Suppressor macrophage (primary cell): ENCODE results near the gene PUS7.
"Not testable (repeated sequence)": the region's sequence is repeated elsewhere in the genome, so short reads cannot be mapped to it uniquely, and the experiment has no call there.

Experiments used
- DNase-seq, 4 experiments: peaks; one replicate each; pipeline ENCODE4 v3.0.0-alpha.2; 2020 to 2022
- total RNA-seq, 17 experiments: gene quantifications; one replicate each; lab custom pipeline; 2026; ENCODE audit warnings: mixed read lengths in 6 of 17, inconsistent platforms in 3 of 17; lab: John Stamatoyannopoulos, UW

The PUS7 gene
- total RNA-seq: 15.5 to 24.7 (median 18.8) reads per million in 17 experiments

- peak; percentile 92 to 97 (median 96) for DNase-seq
These were observed at the start of gene PUS7 for GRCh38 chr7:105521717-105522463. PUS7 (minus strand) TSS chr7:105522271; CDS start chr7:105508512, 13,759 bp downstream.

GRCh38 chr7:105567821-105568220 lies 45.8 kb upstream of the PUS7 start:
- DNase-seq: no peak

GRCh38 chr7:105567024-105567423 lies 45.0 kb upstream of the PUS7 start:
- DNase-seq: no peak

GRCh38 chr7:105565190-105565589 lies 43.1 kb upstream of the PUS7 start:
- no peak for DNase-seq

- DNase-seq: no peak
These were observed 37.9 kb upstream of the PUS7 start for GRCh38 chr7:105559926-105560325.

- DNase-seq: no peak
These were observed 16.3 kb upstream of the PUS7 start for GRCh38 chr7:105538339-105538738.

GRCh38 chr7:105532709-105533460 lies 10.8 kb upstream of the PUS7 start:
- DNase-seq: no peak

- DNase-seq: peak; percentile 96 to 97 (median 96)
These were observed 10.0 kb upstream of the PUS7 start, which contains the start of gene RINT1 for GRCh38 chr7:105531792-105532671. RINT1 (plus strand) TSS chr7:105532201; CDS start chr7:105532316, 115 bp downstream.

- no peak for DNase-seq
These were observed 8.5 kb upstream of the PUS7 start for GRCh38 chr7:105530546-105530945.

GRCh38 chr7:105530126-105530525 lies 8.1 kb upstream of the PUS7 start:
- DNase-seq: no peak

GRCh38 chr7:105527737-105528136 lies 5.7 kb upstream of the PUS7 start:
- DNase-seq: not testable (repeated sequence)

- peak in 2 of 4 experiments; percentile 16 to 35 for DNase-seq
These were observed 2.8 kb upstream of the PUS7 start for GRCh38 chr7:105524840-105525239.

- DNase-seq: not testable (repeated sequence)
These were observed 2.4 kb upstream of the PUS7 start for GRCh38 chr7:105524423-105524822.

- peak; percentile 60 to 86 (median 77) for DNase-seq
These were observed 899 bp downstream of the PUS7 start for GRCh38 chr7:105521027-105521716.

- not testable (repeated sequence) for DNase-seq
These were observed 1.5 kb downstream of the PUS7 start for GRCh38 chr7:105520620-105521019.

- DNase-seq: no peak
These were observed 2.7 kb downstream of the PUS7 start for GRCh38 chr7:105519353-105519752.

- DNase-seq: not testable (repeated sequence)
These were observed 6.5 kb downstream of the PUS7 start for GRCh38 chr7:105515610-105516009.

GRCh38 chr7:105512926-105513526 lies 9.0 kb downstream of the PUS7 start:
- DNase-seq: peak in 3 of 4 experiments; percentile 13 to 28 (median 14)

GRCh38 chr7:105512415-105512814 lies 9.7 kb downstream of the PUS7 start:
- DNase-seq: peak in 3 of 4 experiments; percentile 27 to 47 (median 31)

- no peak for DNase-seq
These were observed 19.9 kb downstream of the PUS7 start for GRCh38 chr7:105502173-105502572.

GRCh38 chr7:105497016-105497415 lies 25.1 kb downstream of the PUS7 start:
- DNase-seq: no peak
